GM04503 (cell line): ENCODE data around the gene FFAR3.
A peak's percentile ranks its signal among the peaks of the same experiment; 100 is the strongest.
"Not testable (repeated sequence)": the region's sequence is repeated elsewhere in the genome, so short reads cannot be mapped to it uniquely, and the experiment has no call there.

Experiments used
- DNase-seq: peaks from one replicate; pipeline ENCODE4 v3.0.0-alpha.2; 2012; ENCODE audit warnings: low read depth

FFAR3 gene

DNA sequence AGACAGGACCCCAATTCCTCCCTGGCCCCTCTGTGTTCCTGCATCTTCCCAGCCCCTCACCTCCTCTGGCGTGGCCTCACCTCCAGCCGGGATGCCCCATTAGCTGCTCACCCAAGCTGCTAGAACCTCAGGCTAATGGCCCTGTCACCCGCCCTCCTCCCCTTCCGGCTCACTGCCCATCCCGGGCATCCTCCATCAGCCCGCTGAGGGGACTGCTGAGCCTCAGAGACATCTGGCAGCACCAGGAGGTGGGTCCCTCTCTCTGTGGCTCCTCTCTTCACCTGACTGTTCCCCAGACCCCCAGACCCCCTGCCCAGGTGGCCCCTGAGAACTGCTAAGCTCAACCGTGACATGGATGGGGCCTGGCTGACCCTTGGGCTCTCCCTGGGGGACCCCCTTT is 7.7 kb upstream of the FFAR3 start:
- no peak for DNase-seq

DNA sequence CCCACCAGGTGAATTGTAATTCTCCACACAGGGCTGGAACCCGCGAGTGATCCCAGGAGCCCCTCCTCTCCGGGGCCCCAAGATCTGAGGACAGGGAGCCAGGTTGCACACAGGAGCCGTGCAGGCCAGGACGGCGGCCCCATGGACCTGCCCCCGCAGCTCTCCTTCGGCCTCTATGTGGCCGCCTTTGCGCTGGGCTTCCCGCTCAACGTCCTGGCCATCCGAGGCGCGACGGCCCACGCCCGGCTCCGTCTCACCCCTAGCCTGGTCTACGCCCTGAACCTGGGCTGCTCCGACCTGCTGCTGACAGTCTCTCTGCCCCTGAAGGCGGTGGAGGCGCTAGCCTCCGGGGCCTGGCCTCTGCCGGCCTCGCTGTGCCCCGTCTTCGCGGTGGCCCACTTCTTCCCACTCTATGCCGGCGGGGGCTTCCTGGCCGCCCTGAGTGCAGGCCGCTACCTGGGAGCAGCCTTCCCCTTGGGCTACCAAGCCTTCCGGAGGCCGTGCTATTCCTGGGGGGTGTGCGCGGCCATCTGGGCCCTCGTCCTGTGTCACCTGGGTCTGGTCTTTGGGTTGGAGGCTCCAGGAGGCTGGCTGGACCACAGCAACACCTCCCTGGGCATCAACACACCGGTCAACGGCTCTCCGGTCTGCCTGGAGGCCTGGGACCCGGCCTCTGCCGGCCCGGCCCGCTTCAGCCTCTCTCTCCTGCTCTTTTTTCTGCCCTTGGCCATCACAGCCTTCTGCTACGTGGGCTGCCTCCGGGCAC is 6.7 kb upstream of the FFAR3 start:
- no peak for DNase-seq

DNA sequence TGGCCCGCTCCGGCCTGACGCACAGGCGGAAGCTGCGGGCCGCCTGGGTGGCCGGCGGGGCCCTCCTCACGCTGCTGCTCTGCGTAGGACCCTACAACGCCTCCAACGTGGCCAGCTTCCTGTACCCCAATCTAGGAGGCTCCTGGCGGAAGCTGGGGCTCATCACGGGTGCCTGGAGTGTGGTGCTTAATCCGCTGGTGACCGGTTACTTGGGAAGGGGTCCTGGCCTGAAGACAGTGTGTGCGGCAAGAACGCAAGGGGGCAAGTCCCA is 6.1 kb upstream of the FFAR3 start:
- no peak for DNase-seq

DNA sequence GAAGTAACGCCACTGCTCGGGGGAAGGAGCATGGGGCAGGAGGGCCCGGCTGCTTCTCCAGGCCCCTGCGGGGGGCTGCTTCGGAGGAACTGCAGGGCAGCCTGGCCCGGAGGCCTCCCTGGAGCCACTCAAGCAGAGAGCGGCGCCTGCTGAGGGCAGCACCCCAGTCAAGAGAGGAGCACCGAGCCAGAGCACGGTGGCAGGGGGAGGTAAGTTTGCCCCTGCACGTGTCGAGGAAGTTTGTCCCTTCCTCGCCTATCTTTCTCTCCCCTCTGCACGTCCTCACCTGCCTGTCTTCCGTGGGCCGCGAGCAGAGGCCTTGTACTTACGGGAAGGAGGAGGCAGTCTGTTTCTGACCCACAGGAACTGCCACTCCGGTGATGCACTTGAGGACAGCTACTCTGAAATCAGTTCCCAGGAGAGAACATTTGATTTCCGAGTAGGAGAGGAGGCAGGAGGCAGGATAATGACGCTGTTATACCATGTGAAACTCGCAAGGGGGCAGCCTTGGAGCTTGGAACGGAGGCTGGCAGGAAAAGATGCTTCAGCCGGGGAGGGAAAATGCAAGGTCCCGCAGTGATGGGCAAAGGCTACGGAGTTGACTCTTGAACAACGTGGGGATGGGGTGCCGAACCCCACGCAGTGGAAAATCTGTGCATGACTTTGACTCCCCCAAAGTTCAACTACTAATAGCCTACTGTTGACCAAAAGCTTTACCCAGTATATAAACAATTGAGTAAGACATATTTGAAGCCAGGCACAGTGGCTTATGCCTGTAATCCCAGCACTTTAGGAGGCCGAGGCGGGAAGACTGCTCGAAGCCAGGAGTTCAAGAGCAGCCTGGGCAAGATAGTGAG is 5.6 kb upstream of the FFAR3 start:
- DNase-seq, result peak; percentile 10

DNA sequence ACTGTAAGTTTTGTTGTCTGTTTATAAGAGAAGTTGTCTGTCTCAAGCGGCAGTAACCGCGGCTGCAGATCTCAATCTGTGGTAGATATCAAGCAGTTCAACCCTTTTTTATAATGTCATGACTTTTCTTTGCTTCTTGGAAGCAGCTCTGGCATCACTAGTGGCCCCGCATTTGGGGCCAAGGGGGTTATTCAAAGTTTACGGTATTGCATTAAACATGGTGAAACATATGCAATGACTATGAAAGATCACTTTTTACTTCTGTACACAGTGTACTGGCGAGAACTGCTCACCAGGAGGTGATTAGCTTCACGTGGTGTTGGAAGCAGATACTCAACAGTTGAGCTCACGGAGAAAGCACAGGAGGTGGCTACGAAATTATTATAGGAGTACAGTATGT is 4.6 kb upstream of the FFAR3 start:
- DNase-seq, result no peak

DNA sequence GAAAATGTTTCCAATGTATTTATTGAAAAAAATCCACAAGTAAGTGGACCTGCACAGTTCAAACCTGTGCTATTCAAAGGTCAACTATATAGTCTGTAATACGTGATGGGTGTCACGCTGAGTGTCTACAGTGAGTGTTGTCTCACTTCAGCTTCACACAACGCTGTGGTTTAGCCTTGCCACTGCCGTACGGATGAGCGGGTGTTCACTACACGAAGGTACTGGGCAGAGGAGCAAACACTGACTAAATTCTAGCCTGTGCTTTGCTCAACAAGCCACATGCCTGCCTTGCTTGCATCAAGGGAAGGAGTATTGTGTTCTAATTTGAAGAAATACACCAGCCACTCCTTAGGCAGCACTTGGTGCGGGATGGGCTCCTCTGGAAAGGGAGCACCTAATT is 3.4 kb upstream of the FFAR3 start:
- DNase-seq, result no peak

DNA sequence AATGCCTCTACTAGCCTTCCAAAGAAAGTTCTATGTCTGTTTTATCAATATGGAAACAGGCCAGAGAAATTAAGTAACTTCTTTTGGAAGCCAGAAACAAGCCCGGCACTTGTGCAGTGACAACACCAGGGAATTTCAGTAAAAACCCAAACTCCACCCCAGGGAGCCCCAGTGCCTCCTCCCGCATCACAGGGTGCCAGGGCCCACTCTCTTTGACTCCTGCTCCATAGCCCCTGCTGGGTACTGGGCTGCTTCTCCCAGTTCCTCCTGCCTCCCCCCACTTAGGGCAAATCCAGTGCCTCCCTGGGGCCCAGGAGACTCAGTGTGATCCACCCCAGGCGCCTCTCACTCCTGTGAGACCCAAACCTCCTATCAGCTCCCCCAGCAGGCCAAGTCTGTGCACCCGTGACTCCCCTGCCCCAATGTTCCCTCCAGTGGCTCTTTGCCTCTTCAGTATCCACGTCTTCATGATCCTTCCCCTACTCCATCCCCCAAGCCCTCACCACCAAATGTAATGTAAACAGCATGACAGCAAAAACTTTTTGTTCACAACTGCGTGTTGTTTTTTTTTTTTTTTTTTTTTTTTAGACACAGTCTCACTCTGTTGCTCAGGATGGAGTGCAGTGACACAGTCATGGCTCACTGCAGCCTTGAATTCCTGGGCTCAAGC is 2.3 kb upstream of the FFAR3 start:
- DNase-seq, result no peak

DNA sequence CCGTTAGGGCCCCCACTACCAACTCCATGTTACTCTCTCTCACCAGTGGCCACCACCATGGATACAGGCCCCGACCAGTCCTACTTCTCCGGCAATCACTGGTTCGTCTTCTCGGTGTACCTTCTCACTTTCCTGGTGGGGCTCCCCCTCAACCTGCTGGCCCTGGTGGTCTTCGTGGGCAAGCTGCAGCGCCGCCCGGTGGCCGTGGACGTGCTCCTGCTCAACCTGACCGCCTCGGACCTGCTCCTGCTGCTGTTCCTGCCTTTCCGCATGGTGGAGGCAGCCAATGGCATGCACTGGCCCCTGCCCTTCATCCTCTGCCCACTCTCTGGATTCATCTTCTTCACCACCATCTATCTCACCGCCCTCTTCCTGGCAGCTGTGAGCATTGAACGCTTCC is 574 bp downstream of the FFAR3 start:
- not testable (repeated sequence) for DNase-seq

DNA sequence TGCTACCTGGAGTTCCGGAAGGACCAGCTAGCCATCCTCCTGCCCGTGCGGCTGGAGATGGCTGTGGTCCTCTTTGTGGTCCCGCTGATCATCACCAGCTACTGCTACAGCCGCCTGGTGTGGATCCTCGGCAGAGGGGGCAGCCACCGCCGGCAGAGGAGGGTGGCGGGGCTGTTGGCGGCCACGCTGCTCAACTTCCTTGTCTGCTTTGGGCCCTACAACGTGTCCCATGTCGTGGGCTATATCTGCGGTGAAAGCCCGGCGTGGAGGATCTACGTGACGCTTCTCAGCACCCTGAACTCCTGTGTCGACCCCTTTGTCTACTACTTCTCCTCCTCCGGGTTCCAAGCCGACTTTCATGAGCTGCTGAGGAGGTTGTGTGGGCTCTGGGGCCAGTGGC is 1.1 kb downstream of the FFAR3 start:
- DNase-seq, result not testable (repeated sequence)

DNA sequence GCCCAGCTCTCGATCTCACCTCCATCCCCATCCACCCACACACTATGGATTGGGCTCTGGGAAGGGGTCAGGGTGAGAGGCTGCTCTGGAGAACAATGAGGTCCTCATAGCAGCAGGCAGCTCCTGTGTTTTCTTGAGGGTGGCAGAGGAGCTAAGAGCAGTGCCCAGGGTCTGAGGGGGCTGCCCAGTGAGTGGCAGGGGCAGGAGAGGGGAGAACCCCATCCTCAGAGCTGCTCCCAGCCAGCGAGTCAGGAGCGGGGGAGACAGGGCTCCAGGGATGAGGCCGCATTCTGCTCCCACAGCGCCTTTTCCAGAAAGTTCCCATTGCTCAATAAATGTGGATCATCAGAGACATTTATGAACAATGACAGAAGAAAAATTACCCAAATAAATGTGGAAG is 1.8 kb downstream of the FFAR3 start:
- not testable (repeated sequence) for DNase-seq

DNA sequence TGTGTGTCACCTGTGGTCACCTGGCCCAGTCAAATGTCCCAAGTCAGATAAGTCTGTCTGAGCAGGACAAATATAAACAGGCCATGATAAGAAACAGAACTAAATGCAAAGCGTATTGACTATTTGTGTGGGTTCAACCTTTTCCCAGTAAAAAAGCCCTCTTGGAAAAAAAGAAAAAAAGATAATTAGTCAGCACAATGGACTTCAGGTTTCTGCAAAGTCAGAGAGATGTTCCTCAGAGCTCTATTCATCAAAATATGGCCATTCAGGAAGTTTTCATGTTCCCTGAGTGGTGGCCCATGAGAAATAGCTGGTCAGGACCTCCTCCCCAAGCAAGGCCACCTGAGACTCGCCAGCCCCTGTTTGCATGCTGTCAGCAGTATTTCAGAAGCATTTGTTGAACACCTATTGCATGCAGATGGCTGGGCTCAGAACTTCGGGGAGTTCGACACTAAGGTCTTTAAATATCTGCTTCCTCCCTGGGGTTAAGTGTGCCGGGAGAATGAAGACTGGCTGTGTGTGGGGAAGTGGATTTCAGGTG is 2.7 kb downstream of the FFAR3 start:
- no peak for DNase-seq

DNA sequence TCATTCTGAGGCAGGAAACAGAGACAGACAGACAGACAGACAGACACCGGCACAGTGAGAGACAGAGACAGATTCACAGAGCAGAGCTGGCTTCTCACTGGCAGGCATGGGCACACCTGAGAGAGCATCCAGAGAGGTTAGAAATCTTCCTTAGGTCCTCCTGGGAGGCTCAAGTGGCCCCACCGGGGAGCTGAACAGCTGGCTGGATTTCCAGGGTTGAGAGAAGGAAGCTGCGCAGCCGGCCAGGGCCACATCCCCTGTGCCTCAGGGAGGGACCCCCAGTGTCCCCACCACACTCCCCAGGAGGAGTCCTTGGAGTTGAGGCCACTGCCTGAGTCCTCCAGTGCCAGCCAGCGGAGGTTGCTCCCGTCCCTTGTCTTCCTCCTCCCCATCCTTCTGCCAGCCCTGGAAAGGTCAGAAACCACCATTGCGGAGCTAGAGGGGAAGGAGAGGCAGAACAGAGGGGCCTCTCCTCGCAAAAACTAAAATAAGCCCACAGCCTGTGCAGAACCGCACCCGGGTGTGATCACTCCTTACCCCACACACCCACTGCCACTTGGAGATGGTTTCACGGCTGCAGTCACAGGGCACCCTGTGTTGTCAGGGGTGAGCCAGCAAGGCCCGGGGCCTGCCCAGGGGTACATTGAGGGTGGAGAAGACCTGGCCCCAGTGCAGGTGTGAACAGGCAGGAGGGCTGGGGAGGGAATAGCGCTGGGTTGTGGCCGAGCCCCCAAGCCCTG is 4.2 kb downstream of the FFAR3 start:
- no peak for DNase-seq

DNA sequence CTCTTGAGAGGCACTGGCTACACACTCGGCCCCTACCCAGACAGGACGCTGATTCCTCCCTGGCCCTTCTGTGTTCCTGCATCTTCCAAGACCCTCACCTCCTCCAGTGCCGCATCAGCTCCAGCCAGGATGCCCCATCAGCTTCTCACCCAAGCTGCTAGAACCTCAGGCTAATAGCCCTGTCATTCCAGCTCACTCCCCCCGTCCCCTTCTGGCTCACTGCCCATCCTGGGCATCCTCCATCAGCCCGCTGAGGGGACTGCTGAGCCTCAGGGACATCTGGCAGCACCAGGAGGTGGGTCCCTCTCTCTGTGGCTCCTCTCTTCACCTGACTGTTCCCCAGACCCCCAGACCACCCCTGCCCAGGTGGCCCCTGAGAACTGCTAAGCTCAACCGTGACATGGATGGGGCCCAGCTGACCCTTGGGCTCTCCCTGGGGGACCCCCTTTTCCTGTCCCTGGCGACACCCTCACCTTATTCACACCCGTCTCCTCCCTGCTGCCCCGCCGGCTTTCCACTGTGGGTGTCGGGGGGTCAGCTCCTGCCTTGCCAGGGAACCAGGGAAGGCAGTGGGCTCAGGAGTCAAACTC is 4.8 kb downstream of the FFAR3 start:
- DNase-seq, result no peak

DNA sequence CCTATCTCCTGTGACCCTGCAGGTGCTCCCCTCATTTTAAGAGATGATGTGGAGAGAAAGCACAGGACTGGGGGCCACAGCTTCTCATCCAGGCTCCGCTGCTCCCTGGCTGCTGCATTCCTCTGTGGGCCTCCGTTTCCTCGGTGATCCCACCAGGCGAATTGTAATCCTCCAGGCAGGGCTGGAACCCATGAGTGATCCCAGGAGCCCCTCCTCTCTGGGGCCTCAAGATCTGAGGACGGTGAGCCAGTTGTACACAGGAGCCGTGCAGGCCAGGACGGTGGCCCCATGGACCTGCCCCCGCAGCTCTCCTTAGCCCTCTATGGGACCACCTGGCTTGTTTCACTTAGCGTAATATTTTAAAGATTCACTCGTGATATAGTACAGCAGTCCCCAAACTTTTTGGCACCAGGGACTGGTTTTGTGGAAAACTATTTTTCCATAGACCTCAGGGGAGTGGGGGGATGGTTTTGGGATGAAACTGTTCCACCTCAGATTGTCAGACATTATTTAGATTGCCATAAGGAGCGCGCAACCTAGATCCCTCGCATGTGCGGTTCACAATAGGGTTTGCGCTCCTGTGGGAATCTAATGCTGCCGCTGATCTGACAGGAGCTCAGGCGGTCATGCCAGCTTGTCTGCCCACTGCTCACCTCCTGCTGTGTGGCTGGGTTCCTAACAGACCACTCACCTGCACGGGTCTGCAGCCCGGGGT is 5.6 kb downstream of the FFAR3 start:
- DNase-seq, result no peak

DNA sequence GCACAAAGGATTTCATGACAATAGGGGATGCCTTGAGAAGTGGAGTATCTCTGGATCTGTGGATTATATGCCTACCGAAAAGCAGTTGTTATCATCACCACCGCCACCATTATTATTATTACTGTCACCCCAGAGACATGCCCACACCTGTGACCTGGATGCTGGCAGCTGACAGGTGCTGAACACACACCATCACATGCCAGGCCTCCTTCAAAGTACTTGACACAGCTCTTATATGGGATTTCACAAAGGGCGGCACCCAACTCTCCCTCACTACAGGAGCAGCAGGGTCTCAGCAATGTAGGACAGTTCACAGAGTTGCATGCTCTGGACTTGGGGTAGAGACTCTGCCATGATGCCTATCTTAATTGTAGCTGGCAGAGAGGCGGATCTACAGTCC is 7.0 kb downstream of the FFAR3 start:
- no peak for DNase-seq

DNA sequence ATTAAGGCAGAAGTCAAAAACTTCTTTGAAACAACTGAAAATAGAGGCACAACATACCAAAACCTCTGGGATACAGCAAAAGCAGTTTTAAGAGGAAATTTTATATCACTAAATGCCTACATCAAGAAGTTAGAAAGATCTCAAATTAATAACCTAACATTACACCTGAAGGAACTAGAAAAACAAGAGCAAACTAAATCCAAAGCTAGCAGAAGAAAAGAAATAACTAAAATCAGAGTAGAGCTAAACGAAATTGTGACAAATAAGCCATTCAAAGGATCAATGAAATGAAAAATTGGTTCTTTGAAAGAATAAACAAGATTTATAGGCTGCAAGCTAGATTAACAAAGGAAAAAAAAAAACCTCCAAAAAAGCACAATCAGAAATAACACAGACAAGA is 10.1 kb downstream of the FFAR3 start:
- DNase-seq, result no peak

DNA sequence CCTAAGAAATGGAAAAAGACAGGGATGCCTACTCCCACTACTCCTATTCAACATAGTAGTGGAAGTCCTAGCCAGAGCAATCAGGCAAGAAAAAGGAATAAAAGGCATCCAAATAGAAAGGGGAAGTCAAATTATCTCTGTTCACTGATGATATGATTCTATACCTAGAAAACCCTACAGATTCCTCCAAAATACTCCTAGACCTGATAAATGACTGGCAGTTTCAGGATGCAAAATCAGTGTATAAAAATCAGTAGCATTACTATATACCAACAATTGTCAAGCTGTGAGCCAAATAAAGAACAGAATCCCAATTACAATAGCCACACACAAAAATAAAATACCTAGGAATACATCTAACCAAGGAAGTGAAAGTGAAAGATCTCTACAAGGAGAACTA is 11.3 kb downstream of the FFAR3 start:
- no peak for DNase-seq

DNA sequence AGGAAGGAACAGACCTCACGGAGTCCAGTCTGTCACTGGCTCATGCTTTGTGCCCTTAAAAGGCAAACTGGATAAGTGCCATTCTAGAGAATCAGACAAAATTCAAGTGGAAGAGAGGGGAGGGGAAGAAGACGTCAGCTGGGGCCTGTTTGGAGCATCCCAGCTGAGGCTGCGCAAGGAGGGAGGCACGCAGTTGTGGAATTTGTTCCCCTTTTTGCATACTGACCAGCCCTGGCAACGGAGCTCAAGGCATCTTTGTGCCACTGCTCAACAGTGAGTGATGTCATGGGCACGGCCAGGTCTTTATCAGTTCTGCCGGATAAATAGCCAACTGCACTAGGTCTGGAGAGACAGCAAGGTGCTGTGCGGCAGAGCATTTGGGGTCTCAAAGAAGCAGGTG is 12.5 kb downstream of the FFAR3 start, which contains the start of gene GPR42:
Gene GPR42 (plus strand): TSS at position 347 of the 400 bp plus-strand sequence. CDS start 292 bp downstream, outside the sequence.
- DNase-seq, result no peak

DNA sequence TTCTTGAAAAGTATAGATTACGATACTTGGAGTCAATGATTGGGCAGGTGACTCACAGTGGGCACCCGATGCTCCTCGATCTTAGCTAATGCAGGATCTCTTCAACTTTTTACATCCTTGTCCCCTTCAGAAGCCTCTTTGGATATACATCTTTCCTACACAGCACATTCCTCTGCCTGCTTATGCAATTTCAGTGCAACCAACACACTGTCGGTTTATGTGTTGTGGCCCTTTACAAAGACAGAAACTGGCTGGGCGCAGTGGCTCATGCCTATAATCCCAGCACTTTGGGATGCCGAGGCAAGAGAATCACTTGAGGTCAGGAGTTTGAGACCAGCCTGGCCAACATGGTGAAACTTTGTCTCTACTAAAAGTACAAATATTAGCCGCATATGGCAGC is 15.2 kb downstream of the FFAR3 start:
- DNase-seq, result no peak

DNA sequence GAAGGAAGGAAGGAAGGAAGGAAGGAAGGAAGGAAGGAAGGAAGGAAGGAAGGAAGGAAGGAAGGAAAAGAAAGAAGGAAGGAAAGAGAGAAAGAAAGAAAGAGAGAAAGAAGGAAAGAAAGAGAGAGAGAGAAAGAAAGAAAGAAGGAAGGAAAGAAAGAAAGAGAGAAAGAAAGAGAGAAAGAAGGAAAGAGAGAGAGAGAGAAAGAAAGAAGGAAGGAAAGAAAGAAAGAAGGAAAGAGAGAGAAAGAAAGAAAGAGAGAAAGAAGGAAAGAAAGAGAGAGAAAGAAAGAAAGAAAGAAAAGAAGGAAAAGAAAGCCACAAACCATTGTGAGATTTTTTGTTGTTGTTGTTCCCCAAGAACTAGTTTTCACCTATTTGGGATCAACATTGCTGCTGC is 15.8 kb downstream of the FFAR3 start:
- not testable (repeated sequence) for DNase-seq
